ENCODE results near the gene C3orf20.
A peak's percentile ranks its signal among the peaks of the same experiment; 100 is the strongest.
"Not testable (repeated sequence)": the region's sequence is repeated elsewhere in the genome, so short reads cannot be mapped to it uniquely, and the experiment has no call there.

C3orf20 gene

GRCh38 chr3:14650193-14650592 lies 24.7 kb upstream of the C3orf20 start:
- Histone ChIP-seq H3K36me3 (ENCODE audit: control insufficient read depth in 2 of 2, insufficient read depth in 2 of 2, low read length in 2 of 2) (peaks cover 0 to under 1% of the 10 kb centered on the region in 2 donors), H3K9ac (ENCODE audit: low read length in 2 of 2) (no peak overlapping the region), H3K27me3 (ENCODE audit: control insufficient read depth in 1 of 2, insufficient read depth in 2 of 2, low read length in 2 of 2) (no peaks in the 10 kb centered on the region), H3K9me3 (ENCODE audit: control insufficient read depth in 2 of 2, low read length in 2 of 2) (no peaks in the 10 kb centered on the region), H3K4me1 (ENCODE audit: control insufficient read depth, insufficient read depth, low read length) (peaks cover 12% of the 10 kb centered on the region), H3K4me3 (ENCODE audit: low read length in 2 of 2) (peak overlapping the region in 1 of 2 donors; percentile 89), H3K27ac (ENCODE audit: low read length) (peak overlapping the region; percentile 87)

GRCh38 chr3:14651440-14652251 lies 23.3 kb upstream of the C3orf20 start, which contains the start of gene CCDC174:
Gene CCDC174, plus strand, starts transcription at chr3:14651762. Its CDS starts 75 bp downstream, at chr3:14651837.
- Histone ChIP-seq H3K27ac (ENCODE audit: low read length) (peak within 1 kb of the TSS; percentile 87), H3K4me1 (ENCODE audit: control insufficient read depth, insufficient read depth, low read length) (peaks cover 12% of the 10 kb centered on the region), H3K27me3 (ENCODE audit: control insufficient read depth in 1 of 2, insufficient read depth in 2 of 2, low read length in 2 of 2) (no peaks in the 10 kb centered on the region), H3K9ac (ENCODE audit: low read length in 2 of 2) (peak within 1 kb of the TSS; percentile 85 to 100), H3K9me3 (ENCODE audit: control insufficient read depth in 2 of 2, low read length in 2 of 2) (no peaks in the 10 kb centered on the region), H3K36me3 (ENCODE audit: control insufficient read depth in 2 of 2, insufficient read depth in 2 of 2, low read length in 2 of 2) (peaks cover 3 to 13% of the 10 kb centered on the region in 2 donors), H3K4me3 (ENCODE audit: low read length in 2 of 2) (peak within 1 kb of the TSS; percentile 89 to 100)

GRCh38 chr3:14652360-14652907 lies 22.5 kb upstream of the C3orf20 start:
- H3K27me3 ChIP-seq (ENCODE audit: control insufficient read depth in 1 of 2, insufficient read depth in 2 of 2, low read length in 2 of 2); H3K9me3 ChIP-seq (ENCODE audit: control insufficient read depth in 2 of 2, low read length in 2 of 2): not testable (repeated sequence)
- Histone ChIP-seq H3K27ac (ENCODE audit: low read length) (peak overlapping the region; percentile 87), H3K4me3 (ENCODE audit: low read length in 2 of 2) (peak overlapping the region; percentile 89 to 100), H3K9ac (ENCODE audit: low read length in 2 of 2) (peak overlapping the region; percentile 85 to 100), H3K36me3 (ENCODE audit: control insufficient read depth in 2 of 2, insufficient read depth in 2 of 2, low read length in 2 of 2) (peaks cover 11 to 20% of the 10 kb centered on the region in 2 donors), H3K4me1 (ENCODE audit: control insufficient read depth, insufficient read depth, low read length) (peaks cover 12% of the 10 kb centered on the region)

- H3K27ac ChIP-seq (ENCODE audit: low read length) = no peak overlapping the region
- no peaks in the 10 kb centered on the region for H3K9me3 ChIP-seq (ENCODE audit: control insufficient read depth in 2 of 2, low read length in 2 of 2)
- H3K36me3 ChIP-seq (ENCODE audit: control insufficient read depth in 2 of 2, insufficient read depth in 2 of 2, low read length in 2 of 2) = peaks cover 54 to 60% of the 10 kb centered on the region in 2 donors
- no peaks in the 10 kb centered on the region for H3K27me3 ChIP-seq (ENCODE audit: control insufficient read depth in 1 of 2, insufficient read depth in 2 of 2, low read length in 2 of 2)
- H3K9ac ChIP-seq (ENCODE audit: low read length in 2 of 2) = no peak overlapping the region
- no peak overlapping the region for H3K4me3 ChIP-seq (ENCODE audit: low read length in 2 of 2)
- H3K4me1 ChIP-seq (ENCODE audit: control insufficient read depth, insufficient read depth, low read length) = peaks cover 7% of the 10 kb centered on the region
These were observed 17.4 kb upstream of the C3orf20 start for GRCh38 chr3:14657579-14657978.

- no peaks in the 10 kb centered on the region for H3K9me3 ChIP-seq (ENCODE audit: control insufficient read depth in 2 of 2, low read length in 2 of 2)
- no peaks in the 10 kb centered on the region for H3K27me3 ChIP-seq (ENCODE audit: control insufficient read depth in 1 of 2, insufficient read depth in 2 of 2, low read length in 2 of 2)
- H3K4me3 ChIP-seq (ENCODE audit: low read length in 2 of 2) = no peak overlapping the region
- H3K36me3 ChIP-seq (ENCODE audit: control insufficient read depth in 2 of 2, insufficient read depth in 2 of 2, low read length in 2 of 2) = peaks cover 68 to 74% of the 10 kb centered on the region in 2 donors
- H3K27ac ChIP-seq (ENCODE audit: low read length) = no peak overlapping the region
- H3K9ac ChIP-seq (ENCODE audit: low read length in 2 of 2) = no peak overlapping the region
- H3K4me1 ChIP-seq (ENCODE audit: control insufficient read depth, insufficient read depth, low read length) = no peaks in the 10 kb centered on the region
These were observed 16.0 kb upstream of the C3orf20 start for GRCh38 chr3:14658978-14659377.

GRCh38 chr3:14660942-14661341 lies 14.0 kb upstream of the C3orf20 start:
- H3K27ac ChIP-seq (ENCODE audit: low read length) = no peak overlapping the region
- H3K4me3 ChIP-seq (ENCODE audit: low read length in 2 of 2) = no peak overlapping the region
- H3K36me3 ChIP-seq (ENCODE audit: control insufficient read depth in 2 of 2, insufficient read depth in 2 of 2, low read length in 2 of 2) = peaks cover 79 to 83% of the 10 kb centered on the region in 2 donors
- H3K4me1 ChIP-seq (ENCODE audit: control insufficient read depth, insufficient read depth, low read length) = no peaks in the 10 kb centered on the region
- no peaks in the 10 kb centered on the region for H3K27me3 ChIP-seq (ENCODE audit: control insufficient read depth in 1 of 2, insufficient read depth in 2 of 2, low read length in 2 of 2)
- H3K9me3 ChIP-seq (ENCODE audit: control insufficient read depth in 2 of 2, low read length in 2 of 2) = no peaks in the 10 kb centered on the region
- no peak overlapping the region for H3K9ac ChIP-seq (ENCODE audit: low read length in 2 of 2)

GRCh38 chr3:14663396-14664135 lies 11.4 kb upstream of the C3orf20 start:
- no peaks in the 10 kb centered on the region for H3K4me1 ChIP-seq (ENCODE audit: control insufficient read depth, insufficient read depth, low read length)
- no peaks in the 10 kb centered on the region for H3K27me3 ChIP-seq (ENCODE audit: control insufficient read depth in 1 of 2, insufficient read depth in 2 of 2, low read length in 2 of 2)
- H3K27ac ChIP-seq (ENCODE audit: low read length) = no peak overlapping the region
- no peak overlapping the region for H3K4me3 ChIP-seq (ENCODE audit: low read length in 2 of 2)
- peaks cover 76 to 83% of the 10 kb centered on the region in 2 donors for H3K36me3 ChIP-seq (ENCODE audit: control insufficient read depth in 2 of 2, insufficient read depth in 2 of 2, low read length in 2 of 2)
- no peaks in the 10 kb centered on the region for H3K9me3 ChIP-seq (ENCODE audit: control insufficient read depth in 2 of 2, low read length in 2 of 2)
- no peak overlapping the region for H3K9ac ChIP-seq (ENCODE audit: low read length in 2 of 2)

GRCh38 chr3:14664170-14664569 lies 10.8 kb upstream of the C3orf20 start:
- peaks cover 77 to 83% of the 10 kb centered on the region in 2 donors for H3K36me3 ChIP-seq (ENCODE audit: control insufficient read depth in 2 of 2, insufficient read depth in 2 of 2, low read length in 2 of 2)
- no peaks in the 10 kb centered on the region for H3K4me1 ChIP-seq (ENCODE audit: control insufficient read depth, insufficient read depth, low read length)

GRCh38 chr3:14672588-14672987 lies 2.4 kb upstream of the C3orf20 start:
- H3K27me3 ChIP-seq (ENCODE audit: control insufficient read depth in 1 of 2, insufficient read depth in 2 of 2, low read length in 2 of 2) = no peaks in the 10 kb centered on the region
- H3K4me1 ChIP-seq (ENCODE audit: control insufficient read depth, insufficient read depth, low read length) = no peaks in the 10 kb centered on the region
- H3K36me3 ChIP-seq (ENCODE audit: control insufficient read depth in 2 of 2, insufficient read depth in 2 of 2, low read length in 2 of 2) = peaks cover 42 to 48% of the 10 kb centered on the region in 2 donors
- H3K9me3 ChIP-seq (ENCODE audit: control insufficient read depth in 2 of 2, low read length in 2 of 2) = no peaks in the 10 kb centered on the region
- H3K9ac ChIP-seq (ENCODE audit: low read length in 2 of 2) = no peak overlapping the region
- H3K4me3 ChIP-seq (ENCODE audit: low read length in 2 of 2) = no peak overlapping the region
- H3K27ac ChIP-seq (ENCODE audit: low read length) = no peak overlapping the region

More at GRCh38 chr3:14664170-14664569, 10.8 kb upstream of the C3orf20 start:
- H3K9ac ChIP-seq (ENCODE audit: low read length in 2 of 2) = no peak overlapping the region
- no peak overlapping the region for H3K27ac ChIP-seq (ENCODE audit: low read length)
- H3K9me3 ChIP-seq (ENCODE audit: control insufficient read depth in 2 of 2, low read length in 2 of 2) = no peaks in the 10 kb centered on the region
- H3K4me3 ChIP-seq (ENCODE audit: low read length in 2 of 2) = no peak overlapping the region
- no peaks in the 10 kb centered on the region for H3K27me3 ChIP-seq (ENCODE audit: control insufficient read depth in 1 of 2, insufficient read depth in 2 of 2, low read length in 2 of 2)

GRCh38 chr3:14676881-14677280 lies 1.9 kb downstream of the C3orf20 start:
- Histone ChIP-seq H3K27me3 (ENCODE audit: control insufficient read depth in 1 of 2, insufficient read depth in 2 of 2, low read length in 2 of 2) (no peaks in the 10 kb centered on the region), H3K4me1 (ENCODE audit: control insufficient read depth, insufficient read depth, low read length) (peaks cover 2% of the 10 kb centered on the region)

More at GRCh38 chr3:14676881-14677280, 1.9 kb downstream of the C3orf20 start:
- H3K9ac ChIP-seq (ENCODE audit: low read length in 2 of 2) = no peak overlapping the region
- no peak overlapping the region for H3K4me3 ChIP-seq (ENCODE audit: low read length in 2 of 2)
- peaks cover 8 to 10% of the 10 kb centered on the region in 2 donors for H3K36me3 ChIP-seq (ENCODE audit: control insufficient read depth in 2 of 2, insufficient read depth in 2 of 2, low read length in 2 of 2)
- no peaks in the 10 kb centered on the region for H3K9me3 ChIP-seq (ENCODE audit: control insufficient read depth in 2 of 2, low read length in 2 of 2)
- no peak overlapping the region for H3K27ac ChIP-seq (ENCODE audit: low read length)
